ENCODE measurements around the gene JPH2. TPM values are rescaled to one million over a fixed set of nuclear protein-coding genes. Genes with fewer than 3 reads are reported as not detected.
A peak's percentile ranks its signal among the peaks of the same experiment; 100 is the strongest.

The JPH2 gene
- total and polyA plus RNA-seq, 2 experiments from 2014 or later: 0.16 to 1.1 TPM

DNA sequence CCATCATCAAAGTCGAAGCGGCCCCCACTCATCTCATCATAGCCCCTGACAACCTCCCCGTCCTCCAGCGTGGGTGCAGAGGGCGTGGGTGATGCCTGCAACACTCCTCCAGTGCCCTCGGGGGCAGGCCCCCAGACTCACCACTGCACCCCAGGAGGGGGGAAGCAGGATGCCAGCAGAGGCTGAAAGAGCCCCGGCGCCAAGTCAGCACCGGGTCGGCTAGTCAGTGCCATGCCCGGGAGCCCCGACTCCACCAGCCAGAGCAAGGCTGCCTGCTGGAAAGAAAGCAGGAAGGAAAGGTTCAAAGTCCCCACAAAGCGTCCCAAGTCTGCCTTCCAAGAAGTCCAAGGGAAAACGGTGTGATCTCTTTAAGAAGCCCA is 324 bp downstream of the JPH2 start:
- DNase-seq (ENCODE audit: low spot score) (no peak), ATAC-seq (peak; percentile 47)
- Mint-ChIP-seq H3K36me3 (ENCODE audit: low read depth) (no peaks in the 10 kb centered on the region), H3K4me3 (peak overlapping the region; percentile 74), H3K9me3 (no peaks in the 10 kb centered on the region), H3K27ac (no peak overlapping the region), H3K4me1 (peaks cover 17% of the 10 kb centered on the region), H3K27me3 (ENCODE audit: insufficient read depth, low read depth, poor library complexity) (peaks cover 7% of the 10 kb centered on the region)
- H3K4me3 ChIP-seq: peak overlapping the region; percentile 78
- peak overlapping the region; percentile 94 for H3K4me2 ChIP-seq
- TF ChIP-seq CREB1 (CRISPR knock-in tag; IDR thresholded peaks at IDR 0.05; ENCODE audit: low read depth) (no peak), STAT1 (IDR thresholded peaks at IDR 0.05; ENCODE audit: unreplicated experiment) (no peak), EZH2 (IDR thresholded peaks at IDR 0.05; ENCODE audit: low read depth, unreplicated experiment) (no peak), EZH2phosphoT487 (IDR thresholded peaks at IDR 0.05; ENCODE audit: unreplicated experiment) (no peak), JUNB (IDR thresholded peaks at IDR 0.05; ENCODE audit: unreplicated experiment) (no peak), ZNF331 (CRISPR knock-in tag; IDR thresholded peaks at IDR 0.05; ENCODE audit: low read depth) (no peak), POLR2AphosphoS5 (IDR thresholded peaks at IDR 0.05; ENCODE audit: low read depth) (no peak), NANOG (IDR thresholded peaks at IDR 0.05; ENCODE audit: borderline replicate concordance) (no peak), ZNF114 (CRISPR knock-in tag; IDR thresholded peaks at IDR 0.05) (no peak)
- TF ChIP-seq, protein P1, sequence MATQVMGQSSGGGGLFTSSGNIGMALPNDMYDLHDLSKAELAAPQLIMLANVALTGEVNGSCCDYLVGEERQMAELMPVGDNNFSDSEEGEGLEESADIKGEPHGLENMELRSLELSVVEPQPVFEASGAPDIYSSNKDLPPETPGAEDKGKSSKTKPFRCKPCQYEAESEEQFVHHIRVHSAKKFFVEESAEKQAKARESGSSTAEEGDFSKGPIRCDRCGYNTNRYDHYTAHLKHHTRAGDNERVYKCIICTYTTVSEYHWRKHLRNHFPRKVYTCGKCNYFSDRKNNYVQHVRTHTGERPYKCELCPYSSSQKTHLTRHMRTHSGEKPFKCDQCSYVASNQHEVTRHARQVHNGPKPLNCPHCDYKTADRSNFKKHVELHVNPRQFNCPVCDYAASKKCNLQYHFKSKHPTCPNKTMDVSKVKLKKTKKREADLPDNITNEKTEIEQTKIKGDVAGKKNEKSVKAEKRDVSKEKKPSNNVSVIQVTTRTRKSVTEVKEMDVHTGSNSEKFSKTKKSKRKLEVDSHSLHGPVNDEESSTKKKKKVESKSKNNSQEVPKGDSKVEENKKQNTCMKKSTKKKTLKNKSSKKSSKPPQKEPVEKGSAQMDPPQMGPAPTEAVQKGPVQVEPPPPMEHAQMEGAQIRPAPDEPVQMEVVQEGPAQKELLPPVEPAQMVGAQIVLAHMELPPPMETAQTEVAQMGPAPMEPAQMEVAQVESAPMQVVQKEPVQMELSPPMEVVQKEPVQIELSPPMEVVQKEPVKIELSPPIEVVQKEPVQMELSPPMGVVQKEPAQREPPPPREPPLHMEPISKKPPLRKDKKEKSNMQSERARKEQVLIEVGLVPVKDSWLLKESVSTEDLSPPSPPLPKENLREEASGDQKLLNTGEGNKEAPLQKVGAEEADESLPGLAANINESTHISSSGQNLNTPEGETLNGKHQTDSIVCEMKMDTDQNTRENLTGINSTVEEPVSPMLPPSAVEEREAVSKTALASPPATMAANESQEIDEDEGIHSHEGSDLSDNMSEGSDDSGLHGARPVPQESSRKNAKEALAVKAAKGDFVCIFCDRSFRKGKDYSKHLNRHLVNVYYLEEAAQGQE (IDR thresholded peaks at IDR 0.05; ENCODE audit: unreplicated experiment): no peak
- TF ChIP-seq, protein P2, sequence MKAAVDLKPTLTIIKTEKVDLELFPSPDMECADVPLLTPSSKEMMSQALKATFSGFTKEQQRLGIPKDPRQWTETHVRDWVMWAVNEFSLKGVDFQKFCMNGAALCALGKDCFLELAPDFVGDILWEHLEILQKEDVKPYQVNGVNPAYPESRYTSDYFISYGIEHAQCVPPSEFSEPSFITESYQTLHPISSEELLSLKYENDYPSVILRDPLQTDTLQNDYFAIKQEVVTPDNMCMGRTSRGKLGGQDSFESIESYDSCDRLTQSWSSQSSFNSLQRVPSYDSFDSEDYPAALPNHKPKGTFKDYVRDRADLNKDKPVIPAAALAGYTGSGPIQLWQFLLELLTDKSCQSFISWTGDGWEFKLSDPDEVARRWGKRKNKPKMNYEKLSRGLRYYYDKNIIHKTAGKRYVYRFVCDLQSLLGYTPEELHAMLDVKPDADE (IDR thresholded peaks at IDR 0.05): no peak
- TF ChIP-seq, protein P3, sequence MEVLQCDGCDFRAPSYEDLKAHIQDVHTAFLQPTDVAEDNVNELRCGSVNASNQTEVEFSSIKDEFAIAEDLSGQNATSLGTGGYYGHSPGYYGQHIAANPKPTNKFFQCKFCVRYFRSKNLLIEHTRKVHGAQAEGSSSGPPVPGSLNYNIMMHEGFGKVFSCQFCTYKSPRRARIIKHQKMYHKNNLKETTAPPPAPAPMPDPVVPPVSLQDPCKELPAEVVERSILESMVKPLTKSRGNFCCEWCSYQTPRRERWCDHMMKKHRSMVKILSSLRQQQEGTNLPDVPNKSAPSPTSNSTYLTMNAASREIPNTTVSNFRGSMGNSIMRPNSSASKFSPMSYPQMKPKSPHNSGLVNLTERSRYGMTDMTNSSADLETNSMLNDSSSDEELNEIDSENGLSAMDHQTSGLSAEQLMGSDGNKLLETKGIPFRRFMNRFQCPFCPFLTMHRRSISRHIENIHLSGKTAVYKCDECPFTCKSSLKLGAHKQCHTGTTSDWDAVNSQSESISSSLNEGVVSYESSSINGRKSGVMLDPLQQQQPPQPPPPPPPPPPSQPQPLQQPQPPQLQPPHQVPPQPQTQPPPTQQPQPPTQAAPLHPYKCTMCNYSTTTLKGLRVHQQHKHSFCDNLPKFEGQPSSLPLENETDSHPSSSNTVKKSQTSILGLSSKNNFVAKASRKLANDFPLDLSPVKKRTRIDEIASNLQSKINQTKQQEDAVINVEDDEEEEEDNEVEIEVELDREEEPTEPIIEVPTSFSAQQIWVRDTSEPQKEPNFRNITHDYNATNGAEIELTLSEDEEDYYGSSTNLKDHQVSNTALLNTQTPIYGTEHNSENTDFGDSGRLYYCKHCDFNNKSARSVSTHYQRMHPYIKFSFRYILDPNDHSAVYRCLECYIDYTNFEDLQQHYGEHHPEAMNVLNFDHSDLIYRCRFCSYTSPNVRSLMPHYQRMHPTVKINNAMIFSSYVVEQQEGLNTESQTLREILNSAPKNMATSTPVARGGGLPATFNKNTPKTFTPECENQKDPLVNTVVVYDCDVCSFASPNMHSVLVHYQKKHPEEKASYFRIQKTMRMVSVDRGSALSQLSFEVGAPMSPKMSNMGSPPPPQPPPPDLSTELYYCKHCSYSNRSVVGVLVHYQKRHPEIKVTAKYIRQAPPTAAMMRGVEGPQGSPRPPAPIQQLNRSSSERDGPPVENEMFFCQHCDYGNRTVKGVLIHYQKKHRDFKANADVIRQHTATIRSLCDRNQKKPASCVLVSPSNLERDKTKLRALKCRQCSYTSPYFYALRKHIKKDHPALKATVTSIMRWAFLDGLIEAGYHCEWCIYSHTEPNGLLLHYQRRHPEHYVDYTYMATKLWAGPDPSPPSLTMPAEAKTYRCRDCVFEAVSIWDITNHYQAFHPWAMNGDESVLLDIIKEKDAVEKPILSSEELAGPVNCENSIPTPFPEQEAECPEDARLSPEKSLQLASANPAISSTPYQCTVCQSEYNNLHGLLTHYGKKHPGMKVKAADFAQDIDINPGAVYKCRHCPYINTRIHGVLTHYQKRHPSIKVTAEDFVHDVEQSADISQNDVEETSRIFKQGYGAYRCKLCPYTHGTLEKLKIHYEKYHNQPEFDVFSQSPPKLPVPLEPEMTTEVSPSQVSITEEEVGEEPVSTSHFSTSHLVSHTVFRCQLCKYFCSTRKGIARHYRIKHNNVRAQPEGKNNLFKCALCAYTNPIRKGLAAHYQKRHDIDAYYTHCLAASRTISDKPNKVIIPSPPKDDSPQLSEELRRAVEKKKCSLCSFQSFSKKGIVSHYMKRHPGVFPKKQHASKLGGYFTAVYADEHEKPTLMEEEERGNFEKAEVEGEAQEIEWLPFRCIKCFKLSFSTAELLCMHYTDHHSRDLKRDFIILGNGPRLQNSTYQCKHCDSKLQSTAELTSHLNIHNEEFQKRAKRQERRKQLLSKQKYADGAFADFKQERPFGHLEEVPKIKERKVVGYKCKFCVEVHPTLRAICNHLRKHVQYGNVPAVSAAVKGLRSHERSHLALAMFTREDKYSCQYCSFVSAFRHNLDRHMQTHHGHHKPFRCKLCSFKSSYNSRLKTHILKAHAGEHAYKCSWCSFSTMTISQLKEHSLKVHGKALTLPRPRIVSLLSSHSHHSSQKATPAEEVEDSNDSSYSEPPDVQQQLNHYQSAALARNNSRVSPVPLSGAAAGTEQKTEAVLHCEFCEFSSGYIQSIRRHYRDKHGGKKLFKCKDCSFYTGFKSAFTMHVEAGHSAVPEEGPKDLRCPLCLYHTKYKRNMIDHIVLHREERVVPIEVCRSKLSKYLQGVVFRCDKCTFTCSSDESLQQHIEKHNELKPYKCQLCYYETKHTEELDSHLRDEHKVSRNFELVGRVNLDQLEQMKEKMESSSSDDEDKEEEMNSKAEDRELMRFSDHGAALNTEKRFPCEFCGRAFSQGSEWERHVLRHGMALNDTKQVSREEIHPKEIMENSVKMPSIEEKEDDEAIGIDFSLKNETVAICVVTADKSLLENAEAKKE (CRISPR knock-in tag; IDR thresholded peaks at IDR 0.05): no peak
- TF ChIP-seq, protein P4, sequence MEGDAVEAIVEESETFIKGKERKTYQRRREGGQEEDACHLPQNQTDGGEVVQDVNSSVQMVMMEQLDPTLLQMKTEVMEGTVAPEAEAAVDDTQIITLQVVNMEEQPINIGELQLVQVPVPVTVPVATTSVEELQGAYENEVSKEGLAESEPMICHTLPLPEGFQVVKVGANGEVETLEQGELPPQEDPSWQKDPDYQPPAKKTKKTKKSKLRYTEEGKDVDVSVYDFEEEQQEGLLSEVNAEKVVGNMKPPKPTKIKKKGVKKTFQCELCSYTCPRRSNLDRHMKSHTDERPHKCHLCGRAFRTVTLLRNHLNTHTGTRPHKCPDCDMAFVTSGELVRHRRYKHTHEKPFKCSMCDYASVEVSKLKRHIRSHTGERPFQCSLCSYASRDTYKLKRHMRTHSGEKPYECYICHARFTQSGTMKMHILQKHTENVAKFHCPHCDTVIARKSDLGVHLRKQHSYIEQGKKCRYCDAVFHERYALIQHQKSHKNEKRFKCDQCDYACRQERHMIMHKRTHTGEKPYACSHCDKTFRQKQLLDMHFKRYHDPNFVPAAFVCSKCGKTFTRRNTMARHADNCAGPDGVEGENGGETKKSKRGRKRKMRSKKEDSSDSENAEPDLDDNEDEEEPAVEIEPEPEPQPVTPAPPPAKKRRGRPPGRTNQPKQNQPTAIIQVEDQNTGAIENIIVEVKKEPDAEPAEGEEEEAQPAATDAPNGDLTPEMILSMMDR (conservative IDR thresholded peaks at IDR 0.05; ENCODE audit: low read depth in 2 of 2): no peak
- no peaks in the 10 kb centered on the region for H3K79me2 ChIP-seq (replicated peaks; ENCODE audit: insufficient read depth)
- no peak overlapping the region for H3K27ac ChIP-seq (ENCODE audit: low read depth)
- H3K27me3 ChIP-seq (ENCODE audit: insufficient read depth): peaks cover 4% of the 10 kb centered on the region; the same call in 1 of the 2 replicates
- H3K4me1 ChIP-seq (ENCODE audit: insufficient read depth): peaks cover 6% of the 10 kb centered on the region; the same call in 1 of the 2 replicates
- H2AFZ ChIP-seq: peak overlapping the region; percentile 97
- no peaks in the 10 kb centered on the region for H3K36me3 ChIP-seq (ENCODE audit: insufficient read depth)
- no peaks in the 10 kb centered on the region for H4K20me1 ChIP-seq (replicated peaks; ENCODE audit: insufficient read depth)
- H3F3A ChIP-seq (replicated peaks; ENCODE audit: low read depth): no peaks in the 10 kb centered on the region
- no peaks in the 10 kb centered on the region for H3K9me2 ChIP-seq (ENCODE audit: insufficient read depth)

Data from GM23338 (cell line).